Loucy (cell line): ENCODE data around the gene ZBTB21.

Experiments used
- CTCF ChIP-seq: fragments of 200-600 bp; sonication (generic); conservative IDR thresholded peaks from 2 replicates; pipeline ENCODE4 v1.5.1; 2014; ENCODE audit warnings: mild to moderate bottlenecking, antibody characterized with exemption, low read length
- EZH2phosphoT487 ChIP-seq: fragments of 200-600 bp; IDR thresholded peaks from 2 replicates; pipeline ENCODE4 v1.6.1; 2018; ENCODE audit warnings: antibody characterized with exemption, mild to moderate bottlenecking, moderate library complexity, borderline replicate concordance

GRCh38 chr21:41987310-41987709 is 22.9 kb downstream of the ZBTB21 start:
- TF ChIP-seq CTCF (no peak), EZH2phosphoT487 (no peak)
